GM18502 (cell line): ENCODE data around the gene KRT77.
"Not testable (repeated sequence)": the region's sequence is repeated elsewhere in the genome, so short reads cannot be mapped to it uniquely, and the experiment has no call there.

Experiments used
- ATAC-seq: cut with Tn5 transposase; IDR thresholded peaks from one replicate; pipeline ENCODE4 v1.9.1; 2021; ENCODE audit warnings: mild to moderate bottlenecking; ENCODE audit not compliant: unreplicated experiment, poor library complexity

KRT77 gene

GRCh38 chr12:52703424-52703823, at the start of gene KRT77:
KRT77 (minus strand) TSS chr12:52703524; CDS start chr12:52703434, 90 bp downstream.
- ATAC-seq = no peak

DNA sequence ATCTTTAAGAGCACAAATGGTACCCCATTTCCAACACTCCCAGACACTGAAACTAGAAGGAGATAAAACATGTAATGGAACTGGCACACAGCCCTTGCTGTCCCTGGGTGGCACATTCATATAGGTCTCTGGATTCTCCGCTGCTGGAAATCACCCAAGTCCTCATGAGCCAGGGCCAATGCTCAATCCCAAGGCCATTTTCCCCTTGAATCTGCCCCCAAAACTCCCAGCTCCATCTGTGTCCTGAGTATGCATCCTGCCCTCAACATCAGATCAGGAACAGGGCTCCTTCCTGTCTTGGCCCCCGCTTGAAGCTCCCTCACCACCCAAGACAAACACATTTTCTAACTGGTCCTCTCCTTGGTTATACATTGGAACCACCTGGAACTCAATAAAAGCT, 49.2 kb upstream of the KRT77 start:
- no peak for ATAC-seq

DNA sequence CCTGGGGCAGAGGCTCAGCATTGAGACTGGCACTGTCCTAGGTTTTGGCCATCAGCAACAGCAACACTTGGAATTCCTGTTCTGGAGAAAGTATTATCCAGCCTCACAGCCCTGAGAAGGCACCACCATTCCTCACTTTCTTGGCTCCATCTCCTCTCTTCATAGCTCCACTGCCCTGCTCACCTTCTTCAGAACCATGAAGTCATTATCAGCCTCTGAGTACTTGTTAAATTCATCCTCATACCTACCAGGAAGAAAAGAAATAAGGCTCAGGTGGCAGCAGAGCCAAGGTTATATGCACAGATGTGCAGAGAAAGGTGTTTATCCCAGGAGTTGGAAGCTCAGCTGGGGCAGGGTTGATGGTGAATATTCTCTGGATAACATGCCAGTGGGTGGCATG, 48.5 kb upstream of the KRT77 start:
- no peak for ATAC-seq

- not testable (repeated sequence) for ATAC-seq
Observed at GRCh38 chr12:52750532-52750931, 47.2 kb upstream of the KRT77 start.

- ATAC-seq = no peak
Observed at GRCh38 chr12:52749827-52750226, 46.5 kb upstream of the KRT77 start.

DNA sequence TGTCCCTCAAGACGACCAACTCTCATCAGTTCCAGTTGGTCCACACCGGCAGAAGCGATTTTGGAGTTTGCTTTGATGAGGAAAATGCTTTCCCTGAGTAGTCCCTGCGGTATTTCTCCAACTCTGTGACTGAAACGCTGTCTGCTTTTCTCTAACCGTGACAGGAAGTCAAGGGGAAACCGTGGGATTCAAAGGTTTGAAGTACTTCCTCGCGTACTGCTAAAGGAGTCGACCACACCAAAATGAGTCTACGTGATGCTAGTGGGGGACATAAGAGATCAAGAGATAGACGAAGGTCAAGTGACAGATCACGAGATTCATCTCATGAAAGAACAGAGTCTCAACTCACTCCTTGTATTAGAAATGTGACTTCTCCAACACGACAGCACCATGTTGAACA, 45.3 kb upstream of the KRT77 start:
- no peak for ATAC-seq

GRCh38 chr12:52745554-52745953, 42.2 kb upstream of the KRT77 start:
- no peak for ATAC-seq

DNA sequence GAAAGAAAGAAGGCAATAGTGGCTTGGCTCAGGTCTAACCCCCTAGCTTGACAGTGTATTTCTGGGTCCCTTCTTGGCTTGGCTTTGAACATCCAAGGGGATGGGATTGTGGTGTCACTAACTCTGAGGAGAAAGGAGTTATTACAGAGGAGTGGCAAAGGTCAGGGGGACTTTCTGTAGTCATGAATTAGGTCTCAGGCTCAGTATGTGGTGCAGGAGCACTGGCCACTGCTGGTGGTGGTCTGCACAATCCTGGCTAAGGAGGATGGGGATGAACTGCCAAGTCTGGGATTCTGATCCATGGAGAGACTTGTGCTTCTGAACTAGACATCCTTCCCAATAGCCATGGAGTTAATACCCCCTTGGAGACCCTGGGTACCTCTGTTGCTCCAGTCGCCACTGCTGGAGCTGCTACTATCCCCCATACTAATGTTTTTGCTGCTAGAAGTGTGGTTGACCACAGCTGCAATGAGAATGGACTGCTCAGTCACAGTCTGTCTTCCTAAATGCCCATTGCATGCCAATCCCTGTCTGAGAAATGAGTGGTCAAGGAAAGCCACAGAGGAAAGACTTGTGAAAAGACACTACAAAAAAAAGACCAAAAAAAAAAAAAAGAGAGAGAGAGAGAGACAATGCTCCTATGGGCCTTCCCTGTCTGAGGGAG, 41.3 kb upstream of the KRT77 start:
- no peak for ATAC-seq

DNA sequence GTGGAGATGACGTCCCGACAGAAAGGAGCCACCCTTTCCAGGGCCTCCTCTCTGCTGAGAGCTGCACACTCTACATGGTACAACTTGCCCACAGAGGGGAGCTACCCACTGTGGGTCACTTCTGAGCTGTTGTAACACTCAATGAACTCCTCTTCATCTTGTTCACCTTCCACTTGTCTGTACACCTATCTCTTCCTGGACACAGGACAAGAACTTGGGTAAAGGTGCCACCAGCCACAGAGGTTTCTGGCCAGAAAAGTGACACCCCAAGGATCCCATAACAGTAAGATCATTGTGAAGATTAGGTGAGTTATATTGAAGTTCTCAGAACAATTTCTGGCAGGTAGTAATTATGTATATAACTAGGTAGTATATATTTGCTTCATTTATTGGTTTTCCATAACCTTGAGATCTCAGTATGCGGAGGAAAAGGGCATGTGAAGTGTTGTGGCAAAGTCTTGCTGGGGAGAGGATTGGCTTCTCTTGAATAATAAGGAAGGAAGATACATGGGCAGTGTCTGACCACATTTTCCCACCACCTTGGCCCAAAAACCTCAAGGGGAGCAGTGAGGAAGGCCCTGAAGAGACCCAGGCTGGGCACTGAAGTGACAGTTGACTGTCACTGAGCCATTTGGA, 39.6 kb upstream of the KRT77 start:
- ATAC-seq = no peak

DNA sequence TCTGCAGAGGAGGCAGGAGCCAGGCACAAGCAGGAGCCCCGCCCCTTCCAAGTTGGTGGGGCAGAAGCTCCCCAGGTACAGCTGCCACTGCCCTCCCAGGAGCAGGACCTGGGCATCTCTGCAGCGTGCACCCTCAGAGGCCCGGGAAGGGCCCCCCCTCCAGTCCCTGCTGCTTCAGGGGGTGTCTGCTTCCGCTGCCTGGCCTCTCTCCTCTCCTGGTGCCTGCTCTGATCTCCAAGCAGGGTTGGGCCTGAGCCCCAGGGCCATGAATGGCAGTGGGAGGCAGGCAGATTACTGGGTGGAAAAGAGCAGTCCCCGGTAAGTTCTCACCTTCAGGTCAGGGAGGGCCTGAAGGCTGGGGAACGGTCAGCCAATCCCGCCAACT, 38.9 kb upstream of the KRT77 start:
- no peak for ATAC-seq

DNA sequence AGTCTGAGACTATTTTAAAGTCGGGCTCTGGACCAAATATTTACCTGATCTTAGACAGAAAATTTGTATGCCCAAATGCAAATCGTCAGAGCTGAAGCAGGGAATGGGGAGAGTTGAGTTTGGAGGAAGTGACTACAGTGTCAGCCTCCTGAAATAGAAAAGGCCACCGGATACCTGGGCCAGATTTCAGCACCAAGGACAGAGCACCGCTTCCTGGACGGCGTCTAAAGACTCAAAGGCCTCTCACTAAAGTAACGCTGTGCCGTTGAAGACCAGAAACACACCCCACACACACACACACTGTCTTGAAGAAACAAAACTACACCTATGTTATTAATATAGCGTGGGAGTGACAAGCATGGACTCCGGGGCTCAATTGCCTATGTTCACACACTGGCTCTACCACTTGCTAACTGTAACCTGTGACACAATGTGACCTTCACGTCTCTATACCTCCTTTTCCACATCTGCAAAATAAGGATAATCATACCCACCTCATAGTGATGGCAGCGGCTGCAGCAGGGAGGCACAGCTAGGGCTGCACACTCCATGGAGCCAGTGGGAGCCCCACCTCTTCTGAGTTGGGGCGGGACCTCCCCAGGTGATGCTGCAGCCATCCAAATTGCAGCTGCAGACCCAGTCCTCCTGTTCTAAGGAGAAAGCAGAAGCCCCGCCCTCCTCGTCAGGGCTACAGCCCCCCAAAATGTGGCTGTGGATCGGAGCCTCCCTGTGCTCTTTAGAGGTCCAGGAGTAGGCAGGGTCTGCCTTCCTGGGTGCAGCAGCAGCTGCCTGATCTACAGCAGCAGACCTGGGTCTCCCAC, 38.3 kb upstream of the KRT77 start:
- ATAC-seq = no peak

DNA sequence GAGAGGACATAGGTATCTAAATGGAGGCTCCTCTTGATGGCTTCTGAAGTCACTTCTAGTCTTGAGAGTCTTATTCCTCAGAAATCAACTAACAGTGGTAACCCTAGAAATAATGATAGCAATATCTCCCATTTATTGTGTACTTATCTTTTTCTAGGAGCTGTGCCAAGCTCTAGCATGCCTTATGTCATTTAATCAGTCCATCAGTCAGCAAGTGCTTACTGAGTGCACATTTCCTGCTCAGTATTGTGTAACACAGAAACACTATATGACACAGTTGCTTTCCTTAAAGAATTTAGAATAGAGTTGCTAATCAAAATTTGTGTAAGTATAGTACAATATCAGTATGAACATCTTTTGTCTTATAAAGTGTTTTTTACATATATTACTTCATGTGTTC, 37.3 kb upstream of the KRT77 start:
- no peak for ATAC-seq

- ATAC-seq = no peak
Observed at GRCh38 chr12:52739963-52740362, 36.6 kb upstream of the KRT77 start.

DNA sequence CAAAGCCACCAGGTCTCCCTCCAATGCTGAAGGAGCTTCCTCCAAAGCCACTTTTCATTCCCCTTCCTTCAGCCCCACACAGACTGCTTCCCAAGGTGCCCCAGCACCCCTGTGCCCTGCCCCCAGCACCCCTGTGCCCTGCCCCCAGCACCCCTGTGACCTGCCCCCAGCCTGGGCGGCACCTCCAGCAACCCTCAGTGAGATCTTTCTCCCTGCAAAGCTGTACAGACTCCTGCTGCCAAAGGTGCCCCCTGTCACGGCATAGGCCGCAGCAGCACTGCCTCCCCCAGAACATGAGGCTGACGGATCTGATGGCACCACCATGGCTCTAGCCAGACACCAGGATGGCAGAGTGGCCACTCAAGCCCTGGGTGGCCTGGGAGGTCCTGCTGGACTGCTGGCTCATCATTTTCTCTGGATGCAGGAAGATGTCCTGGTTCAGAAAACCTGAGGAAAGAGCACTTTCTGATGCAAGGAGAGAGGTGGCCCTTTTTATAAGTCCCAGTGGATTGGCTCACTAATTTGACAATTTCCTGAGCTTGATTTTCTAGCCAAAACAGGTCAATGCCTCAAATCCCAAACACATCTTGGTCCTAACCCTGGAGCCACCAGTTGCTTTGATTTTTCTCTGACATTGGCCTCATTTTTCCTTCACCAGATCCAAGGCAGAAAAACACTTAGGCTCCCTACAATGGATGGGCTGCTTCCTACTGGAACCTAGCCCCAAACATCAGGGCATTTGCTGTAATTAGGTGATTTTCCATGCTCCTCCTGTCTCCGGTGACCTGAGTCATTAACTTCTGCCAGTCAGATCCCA, 32.7 kb upstream of the KRT77 start:
- no peak for ATAC-seq

DNA sequence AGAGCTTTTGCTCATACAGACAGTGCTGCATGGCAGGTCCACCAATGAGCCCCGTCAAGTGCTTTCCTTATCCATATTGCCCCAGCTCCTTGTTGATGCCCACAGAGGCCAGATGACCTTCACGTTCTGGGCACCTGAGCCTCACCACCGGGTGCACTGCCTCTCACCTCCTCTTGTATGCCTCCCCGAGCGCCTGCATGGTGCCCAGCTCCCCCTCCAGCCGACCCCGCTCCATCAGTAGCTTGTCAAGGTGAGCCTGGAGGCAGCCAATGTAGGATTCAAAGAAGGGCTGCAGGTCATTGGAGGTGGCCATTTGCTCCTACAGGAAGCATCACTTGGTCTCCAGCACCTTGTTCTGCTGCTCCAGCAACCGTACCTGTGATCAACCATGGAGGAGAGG, 31.8 kb upstream of the KRT77 start:
- ATAC-seq = no peak

DNA sequence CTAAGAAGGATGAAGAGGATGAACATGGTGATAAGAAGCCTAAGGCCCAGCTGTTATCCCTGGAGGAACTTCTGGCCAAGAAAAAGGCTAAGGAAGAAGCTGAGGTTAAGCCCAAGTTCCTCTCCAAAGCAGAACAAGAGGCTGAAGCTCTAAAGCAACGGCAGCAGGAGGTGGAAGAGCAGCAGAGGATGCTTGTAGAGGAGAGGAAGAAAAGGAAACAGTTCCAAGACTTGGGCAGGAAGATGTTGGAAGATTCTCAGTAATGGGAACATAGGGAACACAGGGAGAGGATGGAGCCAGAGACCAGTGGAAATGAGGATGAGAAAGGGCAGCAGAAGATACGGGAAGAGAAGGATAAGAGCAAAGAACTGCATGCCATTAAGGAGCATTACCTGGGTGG, 27.5 kb upstream of the KRT77 start:
- ATAC-seq = no peak

GRCh38 chr12:52730383-52730782, 27.1 kb upstream of the KRT77 start:
- ATAC-seq = no peak

DNA sequence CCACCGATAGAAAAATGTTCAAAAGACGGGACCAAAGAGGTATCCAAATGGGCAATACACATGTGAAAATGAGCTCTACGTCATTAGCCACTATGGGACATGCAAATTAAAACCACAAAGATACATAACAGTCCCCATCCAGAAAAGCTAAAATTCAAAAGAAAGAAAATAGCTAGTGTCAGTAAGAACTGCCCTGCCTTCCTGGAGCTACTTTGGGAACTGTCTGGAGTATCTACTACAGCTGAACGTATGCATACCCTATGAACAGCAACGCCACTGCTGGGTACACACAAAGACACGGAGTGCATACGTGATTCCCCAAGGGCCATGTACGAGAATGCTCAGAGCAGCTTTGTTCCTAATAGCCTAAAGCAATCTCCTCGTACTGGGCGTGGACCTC, 25.8 kb upstream of the KRT77 start:
- no peak for ATAC-seq

- ATAC-seq = no peak
Observed at GRCh38 chr12:52728374-52728773, 25.1 kb upstream of the KRT77 start.

DNA sequence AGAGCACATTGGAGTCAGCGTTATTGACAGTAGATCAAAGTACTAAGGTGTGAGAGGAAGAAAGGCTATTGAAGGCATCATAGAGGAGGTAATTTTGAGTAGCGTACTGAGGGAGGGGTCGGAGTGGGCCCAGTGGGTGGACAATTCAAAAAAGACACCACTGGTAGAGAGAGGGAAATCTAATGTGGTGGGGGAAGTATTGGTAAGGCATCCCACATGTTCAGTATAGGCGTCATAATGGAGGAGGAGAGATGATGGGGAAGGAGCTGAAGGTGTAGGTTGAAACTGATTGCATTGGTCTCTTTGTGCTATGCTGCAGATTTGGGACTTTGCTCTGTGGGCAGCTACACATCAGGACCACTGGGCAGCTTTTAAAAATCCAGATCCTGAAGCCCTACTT, 23.7 kb upstream of the KRT77 start:
- no peak for ATAC-seq

DNA sequence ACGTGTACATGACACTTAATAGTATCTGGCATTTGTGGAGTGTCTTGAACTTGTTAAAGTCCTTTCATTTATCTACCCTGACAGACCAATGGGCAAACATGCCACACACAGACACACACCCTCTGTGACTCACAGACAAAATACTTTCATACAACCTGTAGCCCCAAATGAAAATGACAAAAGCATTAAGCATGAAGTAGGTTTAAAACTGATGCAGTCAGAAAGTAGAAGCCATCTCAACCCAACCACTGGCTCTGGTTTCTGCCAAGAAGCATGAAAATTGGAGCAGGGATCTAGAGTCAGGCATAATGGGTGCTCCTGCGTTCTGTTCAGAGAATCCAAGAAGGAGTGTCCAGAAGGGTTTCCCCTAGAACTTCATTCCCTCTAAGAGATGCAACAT, 23.1 kb upstream of the KRT77 start:
- no peak for ATAC-seq
